ACC112 (cell line): ENCODE results near the gene CEBPG.

Experiments used
- H2AFZ ChIP-seq: fragments of 200-600 bp; sonication (generic); one replicate; pipeline ENCODE4 v1.6.0; 2017; ENCODE audit warnings: antibody characterized with exemption, low read length; ENCODE audit not compliant: unreplicated experiment
- H3K27ac ChIP-seq: fragments of 200-600 bp; sonication (generic); 2 replicates; pipeline ENCODE4 v1.5.1; 2014; ENCODE audit warnings: low read depth, mild to moderate bottlenecking, antibody characterized with exemption, low read length, moderate library complexity
- H3K27me3 ChIP-seq: fragments of 200-600 bp; sonication (generic); 2 replicates; pipeline ENCODE4 v1.6.1; 2014; ENCODE audit warnings: mild to moderate bottlenecking, antibody characterized with exemption, low read length, moderate library complexity, mixed read lengths; ENCODE audit not compliant: insufficient read depth
- H3K36me3 ChIP-seq: fragments of 200-600 bp; sonication (generic); 2 replicates; pipeline ENCODE4 v1.6.1; 2016; ENCODE audit warnings: mild to moderate bottlenecking, antibody characterized with exemption, low read length, moderate library complexity, mixed read lengths; ENCODE audit not compliant: insufficient read depth
- H3K4me1 ChIP-seq: fragments of 200-600 bp; sonication (generic); one replicate; pipeline ENCODE4 v1.6.1; 2016; ENCODE audit warnings: low read length, mixed read lengths; ENCODE audit not compliant: insufficient read depth, unreplicated experiment, control insufficient read depth
- H3K4me3 ChIP-seq: fragments of 200-600 bp; sonication (generic); 2 replicates; pipeline ENCODE4 v1.5.1; 2014; ENCODE audit warnings: mild to moderate bottlenecking, low read depth, low read length
- H3K79me2 ChIP-seq: fragments of 200-600 bp; sonication (generic); one replicate; pipeline ENCODE4 v1.6.0; 2016; ENCODE audit warnings: low read length; ENCODE audit not compliant: control insufficient read depth, unreplicated experiment, insufficient read depth

CEBPG gene

DNA sequence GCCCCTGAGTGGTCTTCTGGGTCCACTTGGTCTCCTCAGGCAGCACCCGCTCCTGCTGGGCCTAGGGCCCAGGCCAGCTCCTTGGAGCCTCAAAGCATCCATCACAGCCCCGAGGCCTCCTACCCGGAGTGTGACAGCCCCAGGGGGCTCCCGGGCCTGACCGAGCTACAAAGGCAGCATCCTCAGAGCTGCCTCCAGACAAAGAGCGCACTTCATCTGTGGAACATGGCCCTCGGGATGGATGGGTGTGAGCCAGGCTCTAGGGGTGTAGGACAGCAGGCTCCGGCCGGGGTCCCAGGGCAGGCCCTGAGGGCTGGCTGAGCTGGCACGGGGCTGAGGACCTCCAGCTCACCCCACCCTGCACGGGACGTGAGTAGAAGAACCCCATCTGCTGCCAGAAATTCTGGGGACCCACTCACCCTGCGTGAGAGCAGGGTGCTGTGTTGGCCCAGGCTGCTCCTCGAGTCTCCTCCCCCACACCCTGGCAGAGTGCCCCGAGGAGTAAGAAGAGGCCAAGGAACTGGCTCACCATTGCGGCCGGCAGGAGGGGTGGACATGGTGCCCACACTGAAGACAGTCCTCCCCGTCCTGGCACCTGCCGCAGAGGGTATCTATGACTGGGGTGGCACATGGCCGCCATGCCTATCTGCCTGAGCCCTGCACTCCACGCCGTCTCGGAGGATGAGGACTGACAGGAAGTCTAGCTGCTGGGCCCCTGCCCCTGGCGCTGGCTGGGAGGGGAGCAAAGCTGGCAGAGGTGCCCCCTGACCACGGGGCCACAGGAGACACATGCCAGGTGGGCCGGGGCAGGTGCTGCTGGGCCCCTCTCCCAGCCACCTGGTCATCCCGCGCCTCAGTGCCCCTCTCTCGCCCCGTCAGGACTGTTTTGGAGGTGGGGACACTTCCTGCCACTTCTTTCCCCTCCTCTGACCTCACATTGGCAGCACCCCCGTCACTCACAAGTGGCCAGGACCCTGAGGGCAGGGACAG lies 22.3 kb downstream of the CEBPG start:
- no peaks in the 10 kb centered on the region for H3K27me3 ChIP-seq
- H2AFZ ChIP-seq = no peak overlapping the region
- H3K36me3 ChIP-seq = no peaks in the 10 kb centered on the region
- no peak overlapping the region; the same call in 1 of the 2 replicates for H3K27ac ChIP-seq
- H3K4me3 ChIP-seq = no peak overlapping the region
- H3K4me1 ChIP-seq = peaks cover 44% of the 10 kb centered on the region
- H3K79me2 ChIP-seq = no peaks in the 10 kb centered on the region

DNA sequence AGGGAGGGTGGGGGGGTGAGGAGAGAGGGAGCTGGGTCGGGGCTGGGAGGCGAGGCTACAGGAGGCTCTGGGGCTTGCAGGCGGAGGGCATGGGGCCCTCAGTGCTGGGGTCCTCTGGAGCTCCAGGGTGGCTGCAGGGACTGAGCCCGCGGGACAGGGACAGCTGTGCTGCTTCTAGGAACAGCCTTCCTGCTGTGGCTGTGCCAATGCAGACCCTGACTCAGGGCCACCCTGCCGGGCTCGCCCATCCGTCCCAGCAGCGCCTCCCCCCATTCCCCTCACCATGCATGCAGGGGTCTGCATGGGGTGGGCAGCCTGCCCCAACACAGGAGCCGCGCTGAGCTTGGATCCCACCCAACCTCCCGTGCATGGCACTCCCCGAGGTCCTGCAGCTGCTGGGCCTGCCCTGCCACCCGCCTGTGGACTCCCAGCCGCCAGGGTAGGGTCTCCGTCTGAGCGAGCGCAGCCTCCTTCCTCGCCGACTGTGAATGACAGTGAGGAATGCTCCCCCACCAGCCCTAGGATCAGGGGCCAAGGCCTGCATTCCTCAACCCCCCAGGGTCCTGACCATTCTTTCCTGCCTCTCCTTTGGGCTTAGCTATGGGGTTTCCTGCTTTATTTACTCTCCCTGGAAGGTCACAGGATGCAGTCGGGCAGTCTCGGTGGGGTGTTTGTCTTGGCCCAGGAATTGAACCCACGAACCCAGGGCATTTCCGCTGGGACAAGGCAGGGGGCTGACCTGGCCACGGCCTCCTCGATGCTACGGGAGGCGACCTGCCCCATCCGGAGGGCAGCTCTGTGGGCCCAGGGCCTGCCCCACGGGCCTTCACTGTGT lies 23.4 kb downstream of the CEBPG start:
- Histone ChIP-seq H2AFZ (no peak overlapping the region), H3K4me3 (no peak overlapping the region), H3K36me3 (no peaks in the 10 kb centered on the region), H3K79me2 (no peaks in the 10 kb centered on the region), H3K27me3 (no peaks in the 10 kb centered on the region), H3K4me1 (peaks cover 44% of the 10 kb centered on the region), H3K27ac (no peak overlapping the region)

DNA sequence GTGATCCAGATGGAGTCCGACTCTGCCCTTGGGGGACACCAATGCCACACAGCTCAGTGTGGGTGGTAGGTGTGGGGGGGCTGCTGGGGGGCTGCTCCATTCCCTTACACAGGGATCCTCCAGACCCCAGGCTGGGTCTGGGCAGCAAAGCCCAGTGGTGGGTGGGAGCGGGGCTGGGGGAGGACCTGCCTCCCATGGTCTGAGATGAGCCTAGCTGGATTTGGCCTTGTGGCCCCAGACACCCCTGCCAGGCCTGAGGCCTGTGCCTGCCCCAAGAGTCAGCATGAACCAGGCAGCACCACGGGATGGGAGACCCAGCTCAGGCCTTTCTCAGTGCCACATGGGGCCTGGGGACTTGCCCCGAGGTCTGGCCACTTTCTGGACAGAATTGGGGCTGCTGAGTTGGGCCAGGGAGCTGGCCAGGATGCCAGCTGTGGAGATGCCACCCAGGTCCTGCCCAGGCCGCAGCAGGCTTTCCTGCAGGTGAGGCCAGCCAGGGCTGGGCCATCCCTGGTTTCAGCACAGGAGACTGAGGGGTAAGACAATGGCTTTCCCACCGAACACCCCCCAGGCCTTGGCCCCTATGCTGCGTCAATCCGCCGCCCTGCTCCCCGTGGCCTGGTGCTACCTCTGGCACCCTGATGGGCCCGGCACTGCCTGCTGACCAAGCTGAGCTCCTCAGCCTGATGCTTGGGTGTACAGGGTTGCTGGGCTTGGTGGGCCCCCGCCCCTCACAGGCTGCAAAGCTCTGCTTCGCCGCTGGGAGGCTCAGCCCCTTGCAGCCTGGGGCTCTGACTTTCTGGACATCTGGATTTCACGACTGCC lies 24.2 kb downstream of the CEBPG start:
- Histone ChIP-seq H3K79me2 (no peaks in the 10 kb centered on the region), H3K4me3 (no peak overlapping the region), H3K36me3 (no peaks in the 10 kb centered on the region), H3K27me3 (no peaks in the 10 kb centered on the region), H3K4me1 (peaks cover 40% of the 10 kb centered on the region), H2AFZ (no peak overlapping the region), H3K27ac (no peak overlapping the region)

DNA sequence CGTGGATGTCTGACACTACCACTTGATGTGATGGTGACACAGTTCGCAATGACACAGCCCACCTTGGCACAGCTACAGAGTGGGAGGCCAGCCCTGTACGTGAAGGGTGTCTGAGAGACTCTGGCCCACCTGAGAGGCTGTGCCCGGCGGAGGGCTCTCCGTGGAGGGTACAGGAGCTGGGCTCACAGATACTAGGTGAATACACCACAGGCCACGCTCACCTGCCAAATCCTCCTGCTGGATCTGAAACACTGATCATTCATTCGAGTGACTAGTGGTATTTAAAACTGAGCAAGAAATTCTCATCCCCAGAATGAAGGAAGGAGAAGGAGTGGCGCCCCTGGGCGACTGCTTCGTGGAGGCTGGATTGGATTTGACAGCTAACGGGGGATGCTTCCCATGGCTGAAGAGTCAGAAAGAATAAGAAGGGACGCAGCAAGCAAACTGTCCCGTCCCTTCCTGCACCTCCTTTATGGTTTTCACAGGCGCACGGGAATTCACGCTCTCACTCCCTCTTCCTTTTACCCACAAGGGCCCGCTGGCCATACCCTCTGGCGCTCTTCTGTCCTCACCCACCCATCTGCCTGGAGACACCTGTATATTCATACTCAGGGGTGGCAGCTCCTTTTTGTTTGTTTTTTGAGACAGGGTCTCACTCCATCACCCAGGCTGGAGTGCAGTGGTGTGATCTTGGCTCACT lies 25.0 kb downstream of the CEBPG start:
- no peak overlapping the region for H3K27ac ChIP-seq
- no peak overlapping the region for H3K4me3 ChIP-seq
- H3K36me3 ChIP-seq = no peaks in the 10 kb centered on the region
- H3K4me1 ChIP-seq = peaks cover 38% of the 10 kb centered on the region
- no peaks in the 10 kb centered on the region for H3K27me3 ChIP-seq
- H2AFZ ChIP-seq = no peak overlapping the region
- no peaks in the 10 kb centered on the region for H3K79me2 ChIP-seq

DNA sequence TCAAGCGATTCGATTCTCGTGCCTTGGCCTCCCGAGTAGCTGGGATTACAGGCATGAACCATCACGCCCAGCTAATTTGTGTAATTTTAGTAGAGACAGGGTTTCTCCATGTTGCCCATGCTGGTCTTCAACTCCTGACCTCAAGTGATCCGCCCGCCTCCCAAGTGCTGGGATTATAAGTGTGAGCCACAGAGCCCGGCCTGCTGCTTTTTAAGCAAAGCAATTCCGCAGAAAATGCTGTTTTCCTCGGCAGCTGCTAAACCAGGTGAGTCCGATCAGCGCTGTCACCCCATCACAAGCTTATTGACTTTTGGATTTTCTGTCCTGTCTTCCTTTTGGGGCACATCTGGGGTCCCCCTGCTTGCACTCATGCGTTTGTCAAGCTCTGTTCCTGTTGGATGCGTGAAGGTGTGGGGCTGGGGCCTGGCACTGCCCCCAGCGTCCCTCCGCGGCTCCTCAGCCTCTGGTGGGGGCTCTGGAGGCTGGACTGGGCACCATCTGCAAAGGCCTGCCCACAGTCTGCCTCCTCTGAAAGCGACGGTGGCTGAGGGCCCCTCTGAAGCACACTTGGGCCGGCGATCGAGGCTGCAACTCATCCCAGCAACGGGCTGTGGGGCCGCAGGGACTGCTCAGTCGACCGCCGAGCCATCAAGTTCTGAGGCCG lies 25.7 kb downstream of the CEBPG start:
- peaks cover 32% of the 10 kb centered on the region for H3K4me1 ChIP-seq
- no peaks in the 10 kb centered on the region for H3K79me2 ChIP-seq
- H3K27ac ChIP-seq = no peak overlapping the region
- H2AFZ ChIP-seq = no peak overlapping the region
- H3K27me3 ChIP-seq = no peaks in the 10 kb centered on the region
- H3K4me3 ChIP-seq = no peak overlapping the region
- no peaks in the 10 kb centered on the region for H3K36me3 ChIP-seq

DNA sequence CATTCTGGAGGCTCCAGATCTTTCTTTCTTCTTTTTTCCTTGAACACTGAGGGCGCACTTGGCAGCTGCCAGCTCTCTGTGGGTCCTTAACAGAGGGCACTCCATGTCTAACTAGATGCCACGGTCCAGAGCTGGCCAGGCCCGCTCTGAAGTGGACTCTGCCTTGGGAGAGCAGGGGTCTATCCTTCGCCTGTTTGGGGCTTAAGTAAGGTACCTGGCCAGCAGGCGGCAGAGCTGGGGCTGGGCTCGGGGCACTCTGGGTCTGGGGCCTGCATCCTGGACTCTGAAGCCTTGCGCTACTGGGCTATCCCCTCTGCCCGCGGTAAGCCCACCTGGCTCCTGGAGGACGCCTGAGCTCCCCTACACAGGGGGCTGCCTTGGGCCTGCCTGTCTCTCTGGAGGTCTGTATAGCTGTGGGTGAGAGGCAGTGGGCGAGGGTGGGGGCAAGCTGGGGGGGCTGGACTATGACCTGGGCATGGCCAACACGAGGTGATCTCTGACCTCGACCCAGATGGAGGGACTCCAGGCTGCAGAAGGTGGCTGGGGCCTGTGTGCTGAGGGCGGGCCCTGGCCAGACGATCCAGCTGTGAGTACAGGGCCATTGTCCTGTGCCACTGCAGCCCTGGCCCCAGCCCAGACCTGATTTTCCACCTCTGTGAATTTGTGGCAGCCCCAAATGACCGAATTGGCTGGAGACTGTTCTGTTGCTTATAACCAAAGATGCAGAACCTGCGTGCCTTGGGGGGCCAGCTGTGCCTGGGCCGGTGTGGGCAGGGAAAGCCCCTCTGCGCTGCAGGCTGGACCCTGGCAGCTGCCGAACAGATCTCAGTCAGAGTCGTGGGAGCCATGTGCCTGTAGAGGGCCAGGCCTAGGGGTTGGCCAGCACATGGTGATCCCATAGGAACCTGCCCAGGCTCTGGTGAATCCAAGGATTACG lies 26.5 kb downstream of the CEBPG start:
- H3K4me1 ChIP-seq = peaks cover 25% of the 10 kb centered on the region
- no peaks in the 10 kb centered on the region for H3K27me3 ChIP-seq
- H3K36me3 ChIP-seq = no peaks in the 10 kb centered on the region
- no peak overlapping the region for H3K4me3 ChIP-seq
- no peak overlapping the region for H2AFZ ChIP-seq
- H3K79me2 ChIP-seq = no peaks in the 10 kb centered on the region
- H3K27ac ChIP-seq = no peak overlapping the region

DNA sequence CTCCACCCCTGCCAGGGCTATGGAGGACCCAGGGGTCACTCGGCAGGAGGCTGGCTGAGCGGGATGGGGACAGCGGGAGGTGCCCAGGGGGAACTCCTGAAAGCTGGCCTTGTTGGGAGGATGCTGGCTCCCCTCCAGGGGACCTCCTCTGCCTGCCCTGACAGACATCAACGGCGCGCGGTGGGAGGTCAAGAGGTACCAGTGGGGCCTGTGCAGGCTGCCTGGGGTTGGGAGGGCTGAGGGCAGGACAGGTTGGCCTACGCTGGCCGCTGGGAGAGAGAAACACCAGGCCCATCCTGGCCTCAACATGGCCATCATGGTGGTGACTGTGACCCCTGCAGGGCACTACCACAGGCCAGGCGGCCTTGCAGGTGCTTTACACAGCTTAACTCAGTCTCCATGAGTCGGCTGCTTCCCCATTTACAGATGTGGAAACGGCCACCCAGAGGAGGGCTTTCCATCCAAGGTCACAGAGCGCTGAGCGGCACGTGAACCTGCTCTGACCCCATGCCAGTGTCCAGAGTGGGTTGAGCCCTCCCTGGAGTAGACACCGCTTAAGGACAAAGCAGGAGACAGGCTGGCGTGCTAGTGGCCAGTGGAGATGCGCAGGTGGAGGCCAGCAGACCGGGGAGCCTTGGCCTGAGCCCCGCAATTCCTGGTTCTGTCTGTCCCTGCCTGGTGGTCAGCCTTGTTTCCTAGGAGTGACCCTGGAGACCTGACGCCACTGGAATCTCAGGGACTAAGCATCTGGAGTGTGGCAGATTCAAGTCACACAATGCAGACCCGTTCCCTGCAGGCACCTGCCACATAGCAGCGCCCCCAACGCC lies 27.6 kb downstream of the CEBPG start:
- Histone ChIP-seq H3K4me3 (no peak overlapping the region), H3K36me3 (no peaks in the 10 kb centered on the region), H2AFZ (no peak overlapping the region), H3K27me3 (no peaks in the 10 kb centered on the region), H3K27ac (no peak overlapping the region), H3K4me1 (peaks cover 15% of the 10 kb centered on the region), H3K79me2 (no peaks in the 10 kb centered on the region)

DNA sequence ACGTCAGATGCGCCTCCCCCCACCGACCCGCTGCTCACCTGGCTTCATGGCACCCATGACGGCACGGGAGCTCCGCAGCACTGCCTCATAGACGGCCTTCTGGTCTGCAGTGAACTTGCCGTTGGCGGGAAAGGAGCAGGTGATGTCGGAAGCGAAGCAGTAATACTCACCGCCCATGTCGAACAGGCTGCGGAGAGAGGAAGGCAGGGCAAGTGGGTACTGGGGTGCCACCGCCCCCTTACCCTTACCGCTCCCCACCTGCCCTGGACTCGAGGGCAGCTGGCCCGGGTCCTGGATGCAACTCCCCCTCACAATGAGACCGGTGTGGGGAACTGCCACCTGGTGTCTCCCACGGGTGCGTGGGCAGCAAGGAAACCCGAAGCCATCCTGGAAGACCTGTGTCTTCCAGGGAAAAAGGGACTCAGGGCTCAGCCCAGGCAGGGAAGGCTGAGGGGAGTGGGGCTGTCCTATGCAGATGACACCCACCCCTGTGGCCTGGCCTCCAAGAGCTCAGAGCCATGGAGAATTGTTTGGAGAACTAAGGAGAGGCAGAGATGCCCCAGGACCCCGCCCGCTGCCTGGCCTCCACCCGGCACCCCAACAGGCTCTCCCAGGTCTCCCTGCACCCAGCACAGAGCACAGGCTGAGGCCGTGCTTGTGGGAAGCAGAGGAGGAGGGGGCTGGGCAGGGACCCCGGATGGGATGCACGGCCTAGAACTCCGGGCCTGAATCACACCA lies 28.3 kb downstream of the CEBPG start:
- peaks cover 8% of the 10 kb centered on the region for H3K4me1 ChIP-seq

More for the DNA sequence above, 28.3 kb downstream of the CEBPG start:
- no peaks in the 10 kb centered on the region for H3K27me3 ChIP-seq
- no peaks in the 10 kb centered on the region for H3K36me3 ChIP-seq
- no peak overlapping the region for H3K27ac ChIP-seq
- H3K4me3 ChIP-seq = no peak overlapping the region
- no peaks in the 10 kb centered on the region for H3K79me2 ChIP-seq
- H2AFZ ChIP-seq = no peak overlapping the region
